Measurements from ENCODE around the gene PTPRE. TPM values are rescaled to one million over a fixed set of nuclear protein-coding genes. Genes with fewer than 3 reads are reported as not detected.
A peak's percentile ranks its signal among the peaks of the same experiment; 100 is the strongest.

PTPRE gene
- total and polyA plus RNA-seq, 4 donors = 4.9 to 46.0 (median 23.5) TPM

- peak in 1 of 2 donors; percentile 23 for DNase-seq
- intact Hi-C loops (cut with DNase I) = loop anchor here in 1 of 2 donors (5.0 kb wide), 1 partner anchor 181 kb away; the partner anchor contains the start of gene CLRN3
- peaks cover 0 to 3% of the 10 kb centered on the region in 2 donors for H3K36me3 ChIP-seq (ENCODE audit: control insufficient read depth in 1 of 2, insufficient read depth in 2 of 2, low read length in 1 of 2)
Measured at GRCh38 chr10:128072941-128073645, 166.2 kb downstream of the PTPRE start.

DNA sequence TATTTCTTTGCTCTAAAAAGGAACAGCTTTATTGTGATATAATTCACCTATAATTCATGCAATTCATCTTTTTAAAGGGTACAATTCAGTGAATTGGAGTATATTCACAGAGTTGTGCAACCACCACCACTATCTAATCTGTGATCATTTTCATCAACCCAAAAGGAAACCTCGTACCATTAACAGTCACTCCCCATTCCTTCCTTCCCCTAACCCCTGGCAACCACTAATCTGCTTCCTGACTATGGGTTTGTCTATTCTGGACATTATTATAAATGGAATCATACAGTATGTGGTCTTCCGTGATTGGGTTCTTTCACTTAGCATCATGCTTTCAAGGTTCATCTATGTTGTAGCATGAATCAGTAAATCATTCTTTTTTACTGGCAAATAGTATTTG is 167.0 kb downstream of the PTPRE start:
- no peaks in the 10 kb centered on the region for H3K4me1 ChIP-seq (ENCODE audit: control insufficient read depth in 1 of 2, insufficient read depth in 2 of 2, low read length in 2 of 2)
- intact Hi-C loops (cut with DNase I) = loop anchor here in 1 of 2 donors (5.0 kb wide), 1 partner anchor 182 kb away; the partner anchor contains the start of gene CLRN3
- 93 to 98% methylated on average over 2 of the region's 2 CpGs for WGBS, 2 donors
- DNase-seq (no peak), ATAC-seq (ENCODE audit: low FRiP score) (no peak)
- no peak overlapping the region for H3K4me3 ChIP-seq (ENCODE audit: low read length in 2 of 2)
- H3K27ac ChIP-seq (ENCODE audit: low read depth in 1 of 2, low read length in 2 of 2) = no peak overlapping the region
- no peaks in the 10 kb centered on the region for H3K27me3 ChIP-seq (ENCODE audit: control insufficient read depth in 1 of 2, insufficient read depth in 2 of 2, low read length in 1 of 2)
- no peaks in the 10 kb centered on the region for H3K9me3 ChIP-seq (ENCODE audit: control insufficient read depth, low read length)
- H3K36me3 ChIP-seq (ENCODE audit: control insufficient read depth in 1 of 2, insufficient read depth in 2 of 2, low read length in 1 of 2) = peaks cover 0 to 3% of the 10 kb centered on the region in 2 donors

More at GRCh38 chr10:128072941-128073645, 166.2 kb downstream of the PTPRE start:
- Histone ChIP-seq H3K27me3 (ENCODE audit: control insufficient read depth in 1 of 2, insufficient read depth in 2 of 2, low read length in 1 of 2) (no peaks in the 10 kb centered on the region), H3K4me3 (ENCODE audit: low read length in 2 of 2) (no peak overlapping the region), H3K9me3 (ENCODE audit: control insufficient read depth, low read length) (no peaks in the 10 kb centered on the region), H3K27ac (ENCODE audit: low read depth in 1 of 2, low read length in 2 of 2) (no peak overlapping the region), H3K4me1 (ENCODE audit: control insufficient read depth in 1 of 2, insufficient read depth in 2 of 2, low read length in 2 of 2) (no peaks in the 10 kb centered on the region)
- 90 to 91% methylated on average over 14 of the region's 14 CpGs for WGBS, 2 donors
- no peak for ATAC-seq (ENCODE audit: low FRiP score)

- H3K4me1 ChIP-seq (ENCODE audit: control insufficient read depth in 1 of 2, insufficient read depth in 2 of 2, low read length in 2 of 2) = no peaks in the 10 kb centered on the region
- ATAC-seq (ENCODE audit: low FRiP score) (no peak), DNase-seq (no peak)
- no peaks in the 10 kb centered on the region for H3K27me3 ChIP-seq (ENCODE audit: control insufficient read depth in 1 of 2, insufficient read depth in 2 of 2, low read length in 1 of 2)
- WGBS, 2 donors = 88 to 98% methylated on average over 5 of the region's 5 CpGs
- peaks cover under 1 to 3% of the 10 kb centered on the region in 2 donors for H3K36me3 ChIP-seq (ENCODE audit: control insufficient read depth in 1 of 2, insufficient read depth in 2 of 2, low read length in 1 of 2)
- intact Hi-C loops (cut with DNase I) = loop anchor here in 1 of 2 donors (5.0 kb wide), 1 partner anchor 182 kb away; the partner anchor contains the start of gene CLRN3
- no peak overlapping the region for H3K27ac ChIP-seq (ENCODE audit: low read depth in 1 of 2, low read length in 2 of 2)
- no peaks in the 10 kb centered on the region for H3K9me3 ChIP-seq (ENCODE audit: control insufficient read depth, low read length)
- no peak overlapping the region for H3K4me3 ChIP-seq (ENCODE audit: low read length in 2 of 2)
Measured at GRCh38 chr10:128074589-128074988, 167.7 kb downstream of the PTPRE start.

DNA sequence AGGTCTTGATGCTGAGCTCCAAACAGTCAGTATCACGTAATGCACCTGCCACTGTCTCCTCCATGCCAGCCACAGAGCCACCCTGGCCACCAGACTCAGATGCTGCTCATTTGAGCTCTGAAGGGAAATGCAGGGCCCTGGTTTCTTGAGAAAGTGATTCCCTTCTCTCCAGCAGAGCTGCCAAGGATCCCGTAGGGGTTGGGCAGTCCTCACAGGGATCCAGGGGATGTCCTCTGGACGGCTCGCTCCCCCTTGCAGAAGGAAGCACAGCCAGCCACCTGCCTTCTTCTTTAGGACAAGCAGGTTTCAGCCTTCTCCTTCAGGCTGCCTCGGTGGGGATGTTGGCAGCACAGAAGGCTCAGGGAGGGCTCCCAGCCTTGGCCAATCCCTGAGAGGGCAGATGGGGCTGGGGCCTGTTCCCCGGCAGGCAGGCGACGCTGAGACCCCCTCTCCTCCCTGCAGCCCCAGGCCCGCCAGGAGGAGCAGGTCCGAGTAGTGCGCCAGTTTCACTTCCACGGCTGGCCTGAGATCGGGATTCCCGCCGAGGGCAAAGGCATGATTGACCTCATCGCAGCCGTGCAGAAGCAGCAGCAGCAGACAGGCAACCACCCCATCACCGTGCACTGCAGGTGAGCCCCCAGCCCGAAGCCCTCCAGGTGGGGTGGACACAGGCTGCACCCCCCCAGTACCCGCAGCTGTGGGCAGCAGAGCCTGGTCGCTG is 170.4 kb downstream of the PTPRE start:
- no peak for ATAC-seq (ENCODE audit: low FRiP score)
- peaks cover 2 to 3% of the 10 kb centered on the region in 2 donors for H3K36me3 ChIP-seq (ENCODE audit: control insufficient read depth in 1 of 2, insufficient read depth in 2 of 2, low read length in 1 of 2)

GRCh38 chr10:128078136-128078969 is 171.4 kb downstream of the PTPRE start:
- H3K36me3 ChIP-seq (ENCODE audit: control insufficient read depth in 1 of 2, insufficient read depth in 2 of 2, low read length in 1 of 2) = peaks cover 1 to 2% of the 10 kb centered on the region in 2 donors
- no peaks in the 10 kb centered on the region for H3K9me3 ChIP-seq (ENCODE audit: control insufficient read depth, low read length)
- peak; percentile 19 for ATAC-seq (ENCODE audit: low FRiP score)
- H3K4me1 ChIP-seq (ENCODE audit: control insufficient read depth in 1 of 2, insufficient read depth in 2 of 2, low read length in 2 of 2) = no peaks in the 10 kb centered on the region
- 71 to 73% methylated on average over 17 of the region's 17 CpGs for WGBS, 2 donors
- DNase-seq = peak in 1 of 2 donors; percentile 61
- H3K4me3 ChIP-seq (ENCODE audit: low read length in 2 of 2) = no peak overlapping the region
- no peaks in the 10 kb centered on the region for H3K27me3 ChIP-seq (ENCODE audit: control insufficient read depth in 1 of 2, insufficient read depth in 2 of 2, low read length in 1 of 2)
- H3K27ac ChIP-seq (ENCODE audit: low read depth in 1 of 2, low read length in 2 of 2) = no peak overlapping the region
- intact Hi-C loops (cut with DNase I) = no loop called here

More for the DNA sequence above, 170.4 kb downstream of the PTPRE start:
- no peak overlapping the region for H3K4me3 ChIP-seq (ENCODE audit: low read length in 2 of 2)
- peak; percentile 9 to 57 for DNase-seq
- H3K27ac ChIP-seq (ENCODE audit: low read depth in 1 of 2, low read length in 2 of 2) = no peak overlapping the region
- H3K4me1 ChIP-seq (ENCODE audit: control insufficient read depth in 1 of 2, insufficient read depth in 2 of 2, low read length in 2 of 2) = no peaks in the 10 kb centered on the region
- no peaks in the 10 kb centered on the region for H3K27me3 ChIP-seq (ENCODE audit: control insufficient read depth in 1 of 2, insufficient read depth in 2 of 2, low read length in 1 of 2)
- WGBS, 2 donors = 85 to 91% methylated on average over 21 of the region's 21 CpGs
- no peaks in the 10 kb centered on the region for H3K9me3 ChIP-seq (ENCODE audit: control insufficient read depth, low read length)
- intact Hi-C loops (cut with DNase I) = no loop called here

DNA sequence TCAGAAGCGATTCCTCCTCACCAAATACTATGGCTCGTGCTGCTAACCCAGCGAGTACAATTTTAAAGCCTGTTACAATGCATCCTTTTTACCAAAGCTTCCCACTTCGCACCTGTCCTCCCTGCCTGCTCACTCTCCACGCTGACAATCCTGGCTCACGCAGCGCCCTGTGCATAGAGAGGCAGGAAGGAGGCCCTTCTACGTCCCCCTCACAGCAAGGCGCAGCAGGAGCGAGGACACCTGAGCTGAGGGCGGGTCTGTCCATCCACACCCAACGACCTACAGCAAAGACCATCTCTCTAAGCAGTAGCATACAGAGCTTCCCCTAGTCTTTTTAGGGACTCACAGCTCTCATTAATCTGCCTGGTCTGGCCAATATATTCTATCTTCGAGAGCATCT is 173.3 kb downstream of the PTPRE start:
- DNase-seq (no peak), ATAC-seq (ENCODE audit: low FRiP score) (no peak)
- Histone ChIP-seq H3K27me3 (ENCODE audit: control insufficient read depth in 1 of 2, insufficient read depth in 2 of 2, low read length in 1 of 2) (no peaks in the 10 kb centered on the region), H3K27ac (ENCODE audit: low read depth in 1 of 2, low read length in 2 of 2) (no peak overlapping the region), H3K4me3 (ENCODE audit: low read length in 2 of 2) (no peak overlapping the region), H3K9me3 (ENCODE audit: control insufficient read depth, low read length) (no peaks in the 10 kb centered on the region), H3K36me3 (ENCODE audit: control insufficient read depth in 1 of 2, insufficient read depth in 2 of 2, low read length in 1 of 2) (peaks cover 1 to 2% of the 10 kb centered on the region in 2 donors), H3K4me1 (ENCODE audit: control insufficient read depth in 1 of 2, insufficient read depth in 2 of 2, low read length in 2 of 2) (no peaks in the 10 kb centered on the region)
- WGBS, 2 donors = 92 to 95% methylated on average over 13 of the region's 13 CpGs
- intact Hi-C loops (cut with DNase I) = no loop called here

GRCh38 chr10:128080641-128081040 is 173.7 kb downstream of the PTPRE start:
- ATAC-seq (ENCODE audit: low FRiP score) (no peak), DNase-seq (no peak)
- 95 to 96% methylated on average over 8 of the region's 8 CpGs for WGBS, 2 donors
- H3K27me3 ChIP-seq (ENCODE audit: control insufficient read depth in 1 of 2, insufficient read depth in 2 of 2, low read length in 1 of 2) = no peaks in the 10 kb centered on the region
- H3K36me3 ChIP-seq (ENCODE audit: control insufficient read depth in 1 of 2, insufficient read depth in 2 of 2, low read length in 1 of 2) = peaks cover 1 to 2% of the 10 kb centered on the region in 2 donors
- H3K9me3 ChIP-seq (ENCODE audit: control insufficient read depth, low read length) = no peaks in the 10 kb centered on the region
- intact Hi-C loops (cut with DNase I) = no loop called here
- no peak overlapping the region for H3K27ac ChIP-seq (ENCODE audit: low read depth in 1 of 2, low read length in 2 of 2)
- no peak overlapping the region for H3K4me3 ChIP-seq (ENCODE audit: low read length in 2 of 2)
- no peaks in the 10 kb centered on the region for H3K4me1 ChIP-seq (ENCODE audit: control insufficient read depth in 1 of 2, insufficient read depth in 2 of 2, low read length in 2 of 2)

DNA sequence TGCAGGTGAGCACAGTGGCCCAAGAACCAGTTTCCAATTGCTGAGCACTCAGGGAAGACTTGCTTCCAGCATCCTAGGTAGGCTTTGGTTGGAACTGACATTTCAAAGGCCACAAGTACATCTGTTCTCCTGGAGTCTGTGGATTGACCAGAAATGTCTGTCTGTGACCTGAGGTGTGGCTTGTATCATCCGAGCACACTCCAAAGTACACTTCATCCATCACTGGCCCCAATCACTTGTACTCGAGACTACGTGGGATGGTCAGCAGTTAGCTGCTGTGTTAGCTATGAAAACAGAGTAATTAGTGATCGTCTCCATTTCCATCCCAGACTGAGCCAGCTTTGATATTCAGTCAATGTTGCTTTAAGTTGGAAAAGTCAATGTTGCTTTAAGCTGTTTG is 174.3 kb downstream of the PTPRE start:
- no peaks in the 10 kb centered on the region for H3K9me3 ChIP-seq (ENCODE audit: control insufficient read depth, low read length)
- no peaks in the 10 kb centered on the region for H3K27me3 ChIP-seq (ENCODE audit: control insufficient read depth in 1 of 2, insufficient read depth in 2 of 2, low read length in 1 of 2)
- intact Hi-C loops (cut with DNase I) = no loop called here
- H3K4me1 ChIP-seq (ENCODE audit: control insufficient read depth in 1 of 2, insufficient read depth in 2 of 2, low read length in 2 of 2) = no peaks in the 10 kb centered on the region
- ATAC-seq (ENCODE audit: low FRiP score) = no peak
- WGBS, 2 donors = 80 to 85% methylated on average over 4 of the region's 4 CpGs
- H3K27ac ChIP-seq (ENCODE audit: low read depth in 1 of 2, low read length in 2 of 2) = no peak overlapping the region
- peaks cover 1 to 2% of the 10 kb centered on the region in 2 donors for H3K36me3 ChIP-seq (ENCODE audit: control insufficient read depth in 1 of 2, insufficient read depth in 2 of 2, low read length in 1 of 2)
- no peak overlapping the region for H3K4me3 ChIP-seq (ENCODE audit: low read length in 2 of 2)
- DNase-seq = no peak
